ENCODE data around the gene SDC4. TPM values are rescaled to one million over a fixed set of nuclear protein-coding genes. Genes with fewer than 3 reads are reported as not detected.
A peak's percentile ranks its signal among the peaks of the same experiment; 100 is the strongest.

Gene SDC4
- polyA plus RNA-seq, 1 of the 3 experiments (the other 2 are of a cell fraction): 131 TPM

- ChIA-PET CTCF (interaction anchor here (0.8 to 4.3 kb wide), 8 partner anchors 14 to 130 kb away, joined by 3 to 31 read pairs (median 6); partner anchors contain the start of gene SYS1), POLR2A (interaction anchor here (1.9 kb wide), 1 partner anchor 22 kb away, joined by 14 read pairs; the partner anchor contains the start of gene SYS1)
- Histone ChIP-seq H3K27me3 (ENCODE audit: insufficient read depth) (no peaks in the 10 kb centered on the region), H3K27ac (ENCODE audit: low read depth in 2 of 2, low read length in 1 of 2) (peak overlapping the region in 1 of 2 experiments; percentile 96; a peak in 2 of 4 replicates), H3F3A (replicated peaks; ENCODE audit: insufficient read depth) (peaks cover 34% of the 10 kb centered on the region), H3K9me3 (no peaks in the 10 kb centered on the region), H3K4me1 (ENCODE audit: control insufficient read depth in 1 of 2, insufficient read depth in 2 of 2, low read depth in 1 of 2, low read length in 1 of 2) (peaks cover 70 to 73% of the 10 kb centered on the region in 2 experiments), H3K36me3 (replicated peaks in 1 of 2; ENCODE audit: control insufficient read depth in 1 of 2, insufficient read depth in 2 of 2, low read length in 1 of 2) (peaks cover 4 to 7% of the 10 kb centered on the region in 2 experiments), H3K9ac (no peak overlapping the region; the same call in 1 of the 2 replicates), H3K4me3 (ENCODE audit: low read depth in 2 of 2, low read length in 1 of 2) (no peak overlapping the region), H3K79me2 (ENCODE audit: insufficient read depth) (peaks cover 82% of the 10 kb centered on the region), H2AFZ (ENCODE audit: low read depth) (no peak overlapping the region), H4K20me1 (ENCODE audit: insufficient read depth) (peaks cover 11% of the 10 kb centered on the region; the same call in 1 of the 2 replicates), H3K4me2 (peak overlapping the region; percentile 96; the same call in 1 of the 2 replicates), H3K9me2 (no peaks in the 10 kb centered on the region)
- TF ChIP-seq MAX (IDR thresholded peaks at IDR 0.05; ENCODE audit: low read depth): no peak
- no peak for TF ChIP-seq MXI1 (IDR thresholded peaks at IDR 0.05; ENCODE audit: low read depth, low read length)
- no peak for TF ChIP-seq SIN3A (IDR thresholded peaks at IDR 0.05; ENCODE audit: borderline replicate concordance, low read depth, low read length)
- TF ChIP-seq NRF1 (IDR thresholded peaks at IDR 0.05; ENCODE audit: low read depth, low read length): no peak
- TF ChIP-seq POLR2AphosphoS5 (IDR thresholded peaks at IDR 0.05; ENCODE audit: low read depth, low read length): no peak
- TF ChIP-seq JUND (IDR thresholded peaks at IDR 0.05): no peak
- TF ChIP-seq MEF2A (IDR thresholded peaks at IDR 0.05; ENCODE audit: borderline replicate concordance, low read depth): no peak
- TF ChIP-seq ZBTB33 (IDR thresholded peaks at IDR 0.05; ENCODE audit: borderline replicate concordance, low read depth): no peak
- TF ChIP-seq USF1 (IDR thresholded peaks at IDR 0.05; ENCODE audit: borderline replicate concordance, low read depth): no peak
- no peak for TF ChIP-seq TEAD4 (IDR thresholded peaks at IDR 0.05; ENCODE audit: borderline replicate concordance, insufficient read depth)
- TF ChIP-seq FOXJ3 (CRISPR knock-in tag; IDR thresholded peaks at IDR 0.05): no peak
- TF ChIP-seq GABPA (IDR thresholded peaks at IDR 0.05; ENCODE audit: low read depth): no peak
- TF ChIP-seq RCOR1 (IDR thresholded peaks at IDR 0.05; ENCODE audit: low read length): no peak
- no peak for TF ChIP-seq FOXM1 (IDR thresholded peaks at IDR 0.05; ENCODE audit: low read depth)
- no peak for TF ChIP-seq CTCF (IDR thresholded peaks at IDR 0.05)
- no peak for TF ChIP-seq PBX3 (IDR thresholded peaks at IDR 0.05)
- TF ChIP-seq RFX5 (IDR thresholded peaks at IDR 0.05; ENCODE audit: low read length): no peak
- no peak for TF ChIP-seq EP300 (IDR thresholded peaks at IDR 0.05; ENCODE audit: borderline replicate concordance in 1 of 2, low read depth in 1 of 2, low read length in 1 of 2)
- 67% methylated on average over 1 of the region's 1 CpG for WGBS (ENCODE audit: low lambda C conversion rate)
- DNase-seq: no peak
These were observed 7.3 kb downstream of the SDC4 start for GRCh38 chr20:45340951-45341350.
